ENCODE measurements around the gene CCNT2. TPM values are rescaled to one million over a fixed set of nuclear protein-coding genes. Genes with fewer than 3 reads are reported as not detected.

Gene CCNT2
- total RNA-seq, 2 experiments from 2014 or later: 41.1 to 48.8 TPM

DNA sequence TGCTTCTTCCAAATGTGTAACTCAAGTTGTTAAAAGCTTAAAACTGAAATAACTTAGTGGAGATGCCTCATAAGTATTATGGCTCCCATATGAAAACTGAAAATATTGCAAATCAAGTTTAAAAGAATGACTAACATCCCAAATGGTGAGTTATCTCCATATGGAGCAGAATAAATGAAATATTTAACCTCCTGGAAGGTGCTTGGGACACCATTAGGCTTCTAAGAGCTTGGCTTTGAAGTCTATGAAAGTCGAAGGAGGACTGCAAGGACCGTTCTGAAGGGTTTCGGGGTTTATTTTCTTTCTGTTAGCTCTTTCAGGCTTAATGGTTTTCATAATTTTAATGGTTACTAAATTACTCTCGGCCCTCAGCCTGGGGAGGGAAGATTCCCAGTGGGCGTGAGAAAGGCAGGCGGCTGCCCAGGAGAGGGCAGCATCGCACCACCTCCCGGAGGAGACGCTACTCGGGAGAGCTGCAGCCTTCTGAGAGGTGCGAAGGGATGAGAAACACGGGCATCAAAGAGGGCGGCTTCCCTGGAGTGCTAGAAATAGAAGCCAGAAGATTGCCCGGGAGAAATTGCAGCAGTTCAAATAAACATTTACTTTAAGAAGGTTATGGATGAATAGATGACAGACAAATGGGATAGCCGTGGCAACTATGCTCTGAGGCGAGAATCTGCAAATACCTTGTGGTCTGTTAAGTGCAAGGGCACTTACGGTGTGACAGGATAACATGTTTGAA lies 85.6 kb downstream of the CCNT2 start:
- peak; percentile 99 for ATAC-seq
- Mint-ChIP-seq H3K9me3 (ENCODE audit: low read depth) (no peaks in the 10 kb centered on the region), H3K4me3 (no peak overlapping the region)

DNA sequence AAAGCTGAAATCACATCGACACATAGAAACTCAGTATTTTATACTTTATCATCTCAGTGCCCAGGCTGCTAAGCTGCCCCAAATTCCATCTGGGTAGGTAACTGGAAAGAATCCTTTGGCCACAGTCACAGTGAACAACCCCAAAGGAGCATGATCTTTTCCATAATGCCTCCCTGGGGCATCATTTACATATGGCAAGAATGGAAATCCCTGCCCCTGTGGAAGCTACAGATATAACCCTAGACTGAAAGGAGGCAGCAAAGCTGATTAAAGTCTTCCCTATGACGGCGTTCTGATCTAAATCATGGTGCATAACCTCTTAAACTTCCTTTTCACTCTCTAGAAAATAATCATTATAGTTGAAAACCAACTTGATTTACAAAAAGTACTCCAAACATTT lies 87.1 kb downstream of the CCNT2 start:
- peaks cover 28% of the 10 kb centered on the region for H3K27me3 Mint-ChIP-seq
- no peak overlapping the region for H3K4me3 Mint-ChIP-seq
- peaks cover 14% of the 10 kb centered on the region for H3K4me1 Mint-ChIP-seq
- ATAC-seq (no peak), DNase-seq (no peak)
- H3K27ac Mint-ChIP-seq: no peak overlapping the region
- no peaks in the 10 kb centered on the region for H3K36me3 Mint-ChIP-seq
- CTCF ChIA-PET: interaction anchor here (0.5 to 6.8 kb wide), 4 partner anchors 108 to 1379 kb away, joined by 3 to 71 read pairs (median 12); no protein-coding TSS in a partner anchor
- no peaks in the 10 kb centered on the region for H3K9me3 Mint-ChIP-seq (ENCODE audit: low read depth)

More for the DNA sequence above, 85.6 kb downstream of the CCNT2 start:
- CTCF ChIA-PET: interaction anchor here (0.7 to 6.8 kb wide), 36 partner anchors 10 to 793 kb away, joined by 3 to 71 read pairs (median 4); partner anchors contain the start of genes R3HDM1 and ZRANB3
- Mint-ChIP-seq H3K4me1 (peaks cover 5% of the 10 kb centered on the region), H3K27ac (no peak overlapping the region), H3K27me3 (peaks cover 30% of the 10 kb centered on the region), H3K36me3 (no peaks in the 10 kb centered on the region)
- peak; percentile 75 for DNase-seq

Other genes starting within 250 kb of the CCNT2 start
- gene TMEM163, start 199.8 kb upstream of the CCNT2 start, total RNA-seq: 1 to 10 TPM; 2.1 to 2.3 TPM
- not detected for gene ACMSD, start 80.2 kb upstream of the CCNT2 start, total RNA-seq
- gene MAP3K19, start 128.6 kb downstream of the CCNT2 start, total RNA-seq: not detected
- 10 to 100 TPM; 13.9 to 33.2 TPM for gene RAB3GAP1, start 133.5 kb downstream of the CCNT2 start, total RNA-seq